Mucosa of descending colon (tissue), 3 donors: Measurements from ENCODE around the gene SPIRE1. TPM values are rescaled to one million over a fixed set of nuclear protein-coding genes. Genes with fewer than 3 reads are reported as not detected.
"Not testable (repeated sequence)": the region's sequence is repeated elsewhere in the genome, so short reads cannot be mapped to it uniquely, and the experiment has no call there.

Source experiments
- ATAC-seq: fragments of 200-7000 bp; cut with Tn5 transposase; one replicate; pipeline ENCODE4 v1.9.1; 2020; ENCODE audit warnings: mild to moderate bottlenecking, moderate library complexity
- DNase-seq, 3 donors: peaks; one replicate each; pipeline ENCODE4 v3.0.0-alpha.2; 2020
- H3K36me3 ChIP-seq: fragments of 200-600 bp; one replicate; pipeline ENCODE4 v1.8.0; 2021; ENCODE audit warnings: low read depth, mild to moderate bottlenecking
- H3K4me1 ChIP-seq: fragments of 200-600 bp; one replicate; pipeline ENCODE4 v1.8.0; 2021; ENCODE audit warnings: low read depth, mild to moderate bottlenecking
- H3K4me3 ChIP-seq: fragments of 200-600 bp; one replicate; pipeline ENCODE4 v1.8.0; 2021; ENCODE audit warnings: mild to moderate bottlenecking
- H3K9me3 ChIP-seq: fragments of 200-600 bp; one replicate; pipeline ENCODE4 v1.8.0; 2021; ENCODE audit warnings: mild to moderate bottlenecking
- CTCF ChIP-seq: fragments of 200-600 bp; IDR thresholded peaks from one replicate; pipeline ENCODE4 v1.8.0; 2022; ENCODE audit warnings: antibody characterized with exemption, mild to moderate bottlenecking
- intact Hi-C, 2 donors: fragments of 100-400 bp; cut with DNase I in 1 of 2; cut with micrococcal nuclease in 1 of 2; formaldehyde crosslinking; loops; one replicate each; pipeline versions ENCODE4 v1.11.0 to v1.11.1; 2022; cut with DNase I, micrococcal nuclease
- total RNA-seq, 3 donors: library from RNA; stranded (reverse); fragmentation: NEBNext Ultra II Directional in 2 of 3; extraction: Animal tissue kit (Norgen Biotek cat#: 25700) in 2 of 3; gene quantifications; one replicate each; pipeline versions ENCODE4 v1.2.1 to v1.2.4, GENCODE V29; 2021 to 2023
- donor health status: DM: no; HTN: no; CAD: no; lungs with moderate emphysema.
- donor health status: DM: no; HTN: no; CAD: no.
- donor health status: DM: no; HTN: yes; CAD: no.

SPIRE1 gene
- total RNA-seq, 3 donors from 2014 or later, result 4.7 to 32.8 (median 5.1) TPM

GRCh38 chr18:12645751-12646203, 12.1 kb downstream of the SPIRE1 start:
- Histone ChIP-seq H3K4me3 (no peak overlapping the region), H3K36me3 (no peaks in the 10 kb centered on the region), H3K4me1 (no peaks in the 10 kb centered on the region), H3K9me3 (no peaks in the 10 kb centered on the region)
- DNase-seq, result no peak
- TF ChIP-seq CTCF, result no peak
- intact Hi-C loops, result no loop called here
- no peak for ATAC-seq

- DNase-seq (no peak), ATAC-seq (no peak)
- intact Hi-C loops, result no loop called here
- Histone ChIP-seq H3K4me3 (no peak overlapping the region), H3K4me1 (no peaks in the 10 kb centered on the region), H3K9me3 (no peaks in the 10 kb centered on the region), H3K36me3 (no peaks in the 10 kb centered on the region)
- no peak for TF ChIP-seq CTCF
Measured at GRCh38 chr18:12645254-12645653, 12.7 kb downstream of the SPIRE1 start.

GRCh38 chr18:12643756-12644155, 14.2 kb downstream of the SPIRE1 start:
- H3K4me1 ChIP-seq, intact Hi-C loops, ATAC-seq, H3K9me3 ChIP-seq, DNase-seq, H3K4me3 ChIP-seq, H3K36me3 ChIP-seq: not testable (repeated sequence)

GRCh38 chr18:12640881-12641200, 17.1 kb downstream of the SPIRE1 start:
- H3K4me1 ChIP-seq, result no peaks in the 10 kb centered on the region
- H3K9me3 ChIP-seq, result no peaks in the 10 kb centered on the region
- ATAC-seq (no peak), DNase-seq (no peak)
- no peak for TF ChIP-seq CTCF
- H3K36me3 ChIP-seq, result no peaks in the 10 kb centered on the region
- no peak overlapping the region for H3K4me3 ChIP-seq
- intact Hi-C loops, result no loop called here

GRCh38 chr18:12639990-12640880, 17.7 kb downstream of the SPIRE1 start:
- no peak for TF ChIP-seq CTCF
- no peaks in the 10 kb centered on the region for H3K36me3 ChIP-seq
- no peaks in the 10 kb centered on the region for H3K9me3 ChIP-seq
- intact Hi-C loops, result no loop called here
- H3K4me1 ChIP-seq, result no peaks in the 10 kb centered on the region
- H3K4me3 ChIP-seq, result no peak overlapping the region
- ATAC-seq (no peak), DNase-seq (no peak)

- no peak for TF ChIP-seq CTCF
- DNase-seq, result no peak
- H3K4me3 ChIP-seq, result no peak overlapping the region
- no peaks in the 10 kb centered on the region for H3K4me1 ChIP-seq
- intact Hi-C loops, result no loop called here
- no peak for ATAC-seq
- no peaks in the 10 kb centered on the region for H3K36me3 ChIP-seq
- H3K9me3 ChIP-seq, result no peaks in the 10 kb centered on the region
Measured at GRCh38 chr18:12638644-12639124, 19.2 kb downstream of the SPIRE1 start.
